Esophagus muscularis mucosa (tissue), 4 donors: ENCODE measurements around the gene RBM19.

ENCODE experiments used
- CTCF ChIP-seq, 3 experiments: fragments of 200-600 bp in 2 of 3; fragments of 450-650 bp in 1 of 3; sonication (generic) in 2 of 3; IDR thresholded peaks; one replicate each; pipeline ENCODE4 v1.5.1; 2017 to 2019; ENCODE audit warnings: antibody characterized with exemption in 3 of 3, mild to moderate bottlenecking in 2 of 3, moderate library complexity in 1 of 3
- EP300 ChIP-seq: sonication (generic); formaldehyde crosslinking; IDR thresholded peaks from one replicate; pipeline ENCODE4 v1.6.1; 2017; ENCODE audit warnings: antibody characterized with exemption
- POLR2A ChIP-seq: fragments of 450-650 bp; IDR thresholded peaks from one replicate; pipeline ENCODE4 v1.6.1; 2017; ENCODE audit warnings: antibody characterized with exemption, moderate library complexity, mild to moderate bottlenecking, low read depth
- POLR2AphosphoS5 ChIP-seq, 2 donors: sonication (generic); formaldehyde crosslinking; IDR thresholded peaks; one replicate each; pipeline ENCODE4 v1.6.1; 2017; ENCODE audit warnings: antibody characterized with exemption in 2 of 2

GRCh38 chr12:113873740-113874139, 92.4 kb downstream of the RBM19 start:
- TF ChIP-seq CTCF (IDR thresholded peaks at IDR 0.05): no peak
- TF ChIP-seq POLR2A: no peak
- no peak for TF ChIP-seq POLR2AphosphoS5 (IDR thresholded peaks at IDR 0.05)
- no peak for TF ChIP-seq EP300
